Measurements from ENCODE around the gene PCIF1.

- TF ChIP-seq RAD21 (conservative IDR thresholded peaks at IDR 0.05 in 1 of 2, IDR thresholded peaks at IDR 0.05 in 1 of 2) (no peak), POLR2A (IDR thresholded peaks at IDR 0.05; ENCODE audit: low read length) (no peak), KDM1A (IDR thresholded peaks at IDR 0.05; ENCODE audit: low read depth) (no peak), MAZ (IDR thresholded peaks at IDR 0.05; ENCODE audit: borderline replicate concordance, low read depth, low read length) (no peak), FOSB (CRISPR knock-in tag; IDR thresholded peaks at IDR 0.05) (no peak), CTCF (IDR thresholded peaks at IDR 0.05) (no peak), USF2 (IDR thresholded peaks at IDR 0.05) (no peak), TP53 (CRISPR knock-in tag; IDR thresholded peaks at IDR 0.05) (no peak), ZFP36 (IDR thresholded peaks at IDR 0.05; ENCODE audit: borderline replicate concordance, partially characterized antibody) (peak; percentile 12)
Measured at GRCh38 chr20:45927071-45927878, 7.2 kb upstream of the PCIF1 start.

All from A549 (cell line).